Islet of Langerhans (tissue), 1 donor: ENCODE data around the gene DTX3.
"Not testable (repeated sequence)": the region's sequence is repeated elsewhere in the genome, so short reads cannot be mapped to it uniquely, and the experiment has no call there.

Experiments used
- FAIRE-seq: peaks from one replicate; lab custom pipeline; 2011; peaks lifted over from hg19 to GRCh38; lab: Jason Lieb, UNC

The DTX3 gene

GRCh38 chr12:57632073-57632957 lies 27.7 kb downstream of the DTX3 start:
- FAIRE-seq = no peak

- no peak for FAIRE-seq
Measured at GRCh38 chr12:57632958-57633840, 28.6 kb downstream of the DTX3 start, which contains the start of gene B4GALNT1. Gene B4GALNT1, minus strand, starts transcription at chr12:57633201. Its CDS starts 1,069 bp downstream, at chr12:57632132.

- FAIRE-seq = not testable (repeated sequence)
Measured at GRCh38 chr12:57636731-57637130, 32.1 kb downstream of the DTX3 start.

- FAIRE-seq = no peak
Measured at GRCh38 chr12:57637364-57637763, 32.7 kb downstream of the DTX3 start.

GRCh38 chr12:57638096-57638495 lies 33.5 kb downstream of the DTX3 start:
- FAIRE-seq = no peak

- no peak for FAIRE-seq
Measured at GRCh38 chr12:57640175-57641042, 35.8 kb downstream of the DTX3 start.

GRCh38 chr12:57641699-57642442 lies 37.2 kb downstream of the DTX3 start:
- FAIRE-seq = no peak

- FAIRE-seq = not testable (repeated sequence)
Measured at GRCh38 chr12:57645990-57646658, 41.5 kb downstream of the DTX3 start.

GRCh38 chr12:57646659-57647049 lies 42.0 kb downstream of the DTX3 start:
- not testable (repeated sequence) for FAIRE-seq

GRCh38 chr12:57654042-57654441 lies 49.4 kb downstream of the DTX3 start:
- FAIRE-seq = no peak

GRCh38 chr12:57655541-57656240 lies 51.1 kb downstream of the DTX3 start:
- FAIRE-seq = no peak

GRCh38 chr12:57656408-57656807 lies 51.8 kb downstream of the DTX3 start:
- FAIRE-seq = not testable (repeated sequence)

- FAIRE-seq = no peak
Measured at GRCh38 chr12:57657744-57658143, 53.1 kb downstream of the DTX3 start.

- FAIRE-seq = no peak
Measured at GRCh38 chr12:57658890-57659289, 54.3 kb downstream of the DTX3 start.
